SK-N-SH (cell line): ENCODE data around the gene UMOD.

ENCODE experiments used
- EP300 ChIP-seq, 2 experiments: IDR thresholded peaks; 2 replicates each; pipeline versions ENCODE4 v1.4.0 to v1.6.1; 2012; ENCODE audit warnings: borderline replicate concordance in 1 of 2, low read depth in 1 of 2, low read length in 1 of 2
- EZH2phosphoT487 ChIP-seq: fragments of 200-600 bp; sonication (generic); IDR thresholded peaks from 2 replicates; pipeline ENCODE4 v1.6.1; 2017; ENCODE audit warnings: low read depth, mixed run types, mild to moderate bottlenecking, antibody characterized with exemption, moderate library complexity, borderline replicate concordance
- FOXM1 ChIP-seq: IDR thresholded peaks from 2 replicates; pipeline ENCODE4 v1.4.0; 2012; ENCODE audit warnings: low read depth, mild to moderate bottlenecking
- MXI1 ChIP-seq: IDR thresholded peaks from 2 replicates; pipeline ENCODE4 v1.6.1; 2012; ENCODE audit warnings: mild to moderate bottlenecking, low read depth, low read length, improper control_type of control experiment
- NFIC ChIP-seq: IDR thresholded peaks from 2 replicates; pipeline ENCODE4 v1.4.0; 2012; ENCODE audit warnings: borderline replicate concordance
- RFX5 ChIP-seq: IDR thresholded peaks from 2 replicates; pipeline ENCODE4 v1.6.1; 2012; ENCODE audit warnings: mild to moderate bottlenecking, improper control_type of control experiment, low read length
- RXRA ChIP-seq: IDR thresholded peaks from 2 replicates; pipeline ENCODE4 v1.4.0; 2012; ENCODE audit warnings: low read depth, mild to moderate bottlenecking, borderline replicate concordance
- TAF1 ChIP-seq: IDR thresholded peaks from 2 replicates; pipeline ENCODE4 v1.6.1; 2012; ENCODE audit warnings: low read depth, mild to moderate bottlenecking, low read length, moderate library complexity, borderline replicate concordance
- TCF12 ChIP-seq: IDR thresholded peaks from 2 replicates; pipeline ENCODE4 v1.4.0; 2012
- YY1 ChIP-seq: IDR thresholded peaks from 2 replicates; pipeline ENCODE4 v1.4.0; 2012; ENCODE audit warnings: low read depth, mild to moderate bottlenecking
- TF ChIP-seq, protein P1 (sequence below): fragments of 200-600 bp; sonication (generic); IDR thresholded peaks from 2 replicates; pipeline ENCODE4 v1.6.1; 2017; ENCODE audit warnings: antibody characterized with exemption, mild to moderate bottlenecking, moderate library complexity
- TF ChIP-seq, protein P2 (sequence below): IDR thresholded peaks from 2 replicates; pipeline ENCODE4 v1.4.0; 2012; ENCODE audit warnings: low read depth
- TF ChIP-seq, protein P3 (sequence below): IDR thresholded peaks from 2 replicates; pipeline ENCODE4; 2012
- TF ChIP-seq, protein P4 (sequence below): fragments of 150-350 bp; IDR thresholded peaks from 2 replicates; pipeline ENCODE4 v1.6.1; 2017; ENCODE audit warnings: antibody characterized with exemption, low read length, low read depth, borderline replicate concordance

DNA sequence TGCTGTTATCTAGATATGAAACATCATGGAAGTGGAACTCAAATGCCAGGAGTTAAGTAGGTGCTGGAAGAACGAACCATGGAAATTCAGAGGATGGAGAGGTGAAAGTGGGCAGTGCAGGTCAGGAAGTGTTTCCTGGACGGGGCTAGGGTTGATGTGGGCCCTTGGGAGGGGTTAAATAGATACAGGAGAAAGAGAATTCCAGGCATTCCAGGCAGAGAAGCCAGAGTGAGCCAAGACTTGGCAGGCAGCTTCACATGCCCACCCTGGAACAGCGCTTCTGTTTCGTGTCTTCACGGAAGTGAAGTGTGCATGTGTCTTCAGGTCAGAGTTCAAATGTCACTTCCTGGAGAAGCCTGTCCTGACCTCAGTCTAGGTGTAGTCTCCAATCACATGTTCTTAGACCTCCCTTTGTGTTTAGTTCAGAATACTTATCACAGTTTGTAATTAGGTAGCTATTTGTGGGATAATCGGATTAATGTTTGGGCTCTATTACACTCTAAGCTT, 66.5 kb downstream of the UMOD start:
- TF ChIP-seq MXI1, result no peak
- TF ChIP-seq, protein P1, sequence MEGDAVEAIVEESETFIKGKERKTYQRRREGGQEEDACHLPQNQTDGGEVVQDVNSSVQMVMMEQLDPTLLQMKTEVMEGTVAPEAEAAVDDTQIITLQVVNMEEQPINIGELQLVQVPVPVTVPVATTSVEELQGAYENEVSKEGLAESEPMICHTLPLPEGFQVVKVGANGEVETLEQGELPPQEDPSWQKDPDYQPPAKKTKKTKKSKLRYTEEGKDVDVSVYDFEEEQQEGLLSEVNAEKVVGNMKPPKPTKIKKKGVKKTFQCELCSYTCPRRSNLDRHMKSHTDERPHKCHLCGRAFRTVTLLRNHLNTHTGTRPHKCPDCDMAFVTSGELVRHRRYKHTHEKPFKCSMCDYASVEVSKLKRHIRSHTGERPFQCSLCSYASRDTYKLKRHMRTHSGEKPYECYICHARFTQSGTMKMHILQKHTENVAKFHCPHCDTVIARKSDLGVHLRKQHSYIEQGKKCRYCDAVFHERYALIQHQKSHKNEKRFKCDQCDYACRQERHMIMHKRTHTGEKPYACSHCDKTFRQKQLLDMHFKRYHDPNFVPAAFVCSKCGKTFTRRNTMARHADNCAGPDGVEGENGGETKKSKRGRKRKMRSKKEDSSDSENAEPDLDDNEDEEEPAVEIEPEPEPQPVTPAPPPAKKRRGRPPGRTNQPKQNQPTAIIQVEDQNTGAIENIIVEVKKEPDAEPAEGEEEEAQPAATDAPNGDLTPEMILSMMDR, result no peak
- TF ChIP-seq, protein P2, sequence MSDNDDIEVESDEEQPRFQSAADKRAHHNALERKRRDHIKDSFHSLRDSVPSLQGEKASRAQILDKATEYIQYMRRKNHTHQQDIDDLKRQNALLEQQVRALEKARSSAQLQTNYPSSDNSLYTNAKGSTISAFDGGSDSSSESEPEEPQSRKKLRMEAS, result no peak
- no peak for TF ChIP-seq TAF1
- no peak for TF ChIP-seq EP300 (IDR thresholded peaks at IDR 0.05; ENCODE audit: borderline replicate concordance in 1 of 2, low read depth in 1 of 2, low read length in 1 of 2)
- TF ChIP-seq, protein P3, sequence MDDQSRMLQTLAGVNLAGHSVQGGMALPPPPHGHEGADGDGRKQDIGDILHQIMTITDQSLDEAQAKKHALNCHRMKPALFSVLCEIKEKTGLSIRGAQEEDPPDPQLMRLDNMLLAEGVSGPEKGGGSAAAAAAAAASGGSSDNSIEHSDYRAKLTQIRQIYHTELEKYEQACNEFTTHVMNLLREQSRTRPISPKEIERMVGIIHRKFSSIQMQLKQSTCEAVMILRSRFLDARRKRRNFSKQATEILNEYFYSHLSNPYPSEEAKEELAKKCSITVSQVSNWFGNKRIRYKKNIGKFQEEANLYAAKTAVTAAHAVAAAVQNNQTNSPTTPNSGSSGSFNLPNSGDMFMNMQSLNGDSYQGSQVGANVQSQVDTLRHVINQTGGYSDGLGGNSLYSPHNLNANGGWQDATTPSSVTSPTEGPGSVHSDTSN, result no peak
- no peak for TF ChIP-seq RFX5
- no peak for TF ChIP-seq NFIC
- TF ChIP-seq FOXM1, result no peak
- no peak for TF ChIP-seq EZH2phosphoT487
- TF ChIP-seq, protein P4, sequence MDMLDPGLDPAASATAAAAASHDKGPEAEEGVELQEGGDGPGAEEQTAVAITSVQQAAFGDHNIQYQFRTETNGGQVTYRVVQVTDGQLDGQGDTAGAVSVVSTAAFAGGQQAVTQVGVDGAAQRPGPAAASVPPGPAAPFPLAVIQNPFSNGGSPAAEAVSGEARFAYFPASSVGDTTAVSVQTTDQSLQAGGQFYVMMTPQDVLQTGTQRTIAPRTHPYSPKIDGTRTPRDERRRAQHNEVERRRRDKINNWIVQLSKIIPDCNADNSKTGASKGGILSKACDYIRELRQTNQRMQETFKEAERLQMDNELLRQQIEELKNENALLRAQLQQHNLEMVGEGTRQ, result no peak
- TF ChIP-seq YY1, result no peak
- no peak for TF ChIP-seq RXRA
- TF ChIP-seq TCF12, result no peak
